H1 (cell line): ENCODE data around the gene HMGN3. TPM values are rescaled to one million over a fixed set of nuclear protein-coding genes. Genes with fewer than 3 reads are reported as not detected.

Source experiments
- CTCF ChIA-PET: fragments of 300-600 bp; sonication (Branson Sonifier 250); formaldehyde crosslinking; loops from one replicate; lab custom pipeline; 2021; ENCODE audit not compliant: partially characterized antibody; lab: Charles Lee
- POLR2A ChIA-PET: fragments of 300-600 bp; sonication (Branson Sonifier 250); formaldehyde crosslinking; loops from one replicate; lab custom pipeline; 2021; ENCODE audit warnings: inconsistent platforms; ENCODE audit not compliant: partially characterized antibody; lab: Charles Lee
- DNase-seq, 2 experiments: peaks; one replicate each; pipeline versions ENCODE4 v3.0.0 to v3.0.0-alpha.2; 2010 to 2022; ENCODE audit warnings: low spot score in 2 of 2, low read depth in 1 of 2, mixed read lengths in 1 of 2
- FAIRE-seq: peaks from 2 replicates; lab custom pipeline; 2011; peaks lifted over from hg19 to GRCh38; lab: Jason Lieb, UNC
- H2AFZ ChIP-seq: 2 replicates; pipeline ENCODE4 v1.8.1; 2012; ENCODE audit warnings: low read length, inconsistent platforms
- H2AK5ac ChIP-seq: 2 replicates; pipeline ENCODE4 v1.6.1; 2013; ENCODE audit warnings: low read depth, low read length
- H2BK120ac ChIP-seq: replicated peaks from 2 replicates; pipeline ENCODE3; 2013; ENCODE audit warnings: low read depth, low read length, inconsistent platforms
- H2BK12ac ChIP-seq: 2 replicates; pipeline ENCODE4 v1.6.1; 2013; ENCODE audit warnings: low read depth, low read length
- H2BK15ac ChIP-seq: 2 replicates; pipeline ENCODE4 v1.6.1; 2013; ENCODE audit warnings: low read length
- H2BK20ac ChIP-seq: 2 replicates; pipeline ENCODE4 v1.6.1; 2013; ENCODE audit warnings: low read length
- H2BK5ac ChIP-seq: 2 replicates; pipeline ENCODE4 v1.6.1; 2013; ENCODE audit warnings: low read depth, low read length
- H3K14ac ChIP-seq: 2 replicates; pipeline ENCODE4 v1.6.1; 2013; ENCODE audit warnings: inconsistent platforms; ENCODE audit not compliant: insufficient read length
- H3K18ac ChIP-seq: 2 replicates; pipeline ENCODE4 v1.6.1; 2013; ENCODE audit warnings: low read length; ENCODE audit errors: extremely low read depth
- H3K23ac ChIP-seq: 2 replicates; pipeline ENCODE4 v1.6.1; 2013; ENCODE audit warnings: inconsistent platforms; ENCODE audit not compliant: insufficient read length
- H3K23me2 ChIP-seq: 2 replicates; pipeline ENCODE4 v1.6.1; 2013; ENCODE audit warnings: low read depth, low read length
- H3K27ac ChIP-seq: 2 replicates; pipeline ENCODE4 v1.6.1; 2011; ENCODE audit warnings: low read depth, low read length, inconsistent platforms
- H3K27me3 ChIP-seq, 4 experiments: replicated peaks in 1 of 4; 1 replicate in 1 of 4; 2 replicates in 3 of 4; pipeline versions ENCODE4 v1.6.1 to v1.8.1; 2011 to 2013; ENCODE audit warnings: low read length in 3 of 4, mild to moderate bottlenecking in 3 of 4, inconsistent platforms in 2 of 4, mixed read lengths in 2 of 4, moderate library complexity in 1 of 4; ENCODE audit not compliant: control insufficient read depth in 3 of 4, insufficient read depth in 3 of 4; ENCODE audit errors: extremely low read depth in 1 of 4
- H3K36me3 ChIP-seq, 4 experiments: 2 replicates each; pipeline versions ENCODE4 v1.6.1 to v1.8.1; 2011 to 2013; ENCODE audit warnings: mild to moderate bottlenecking in 4 of 4, low read length in 3 of 4, moderate library complexity in 2 of 4, control low read depth in 1 of 4, inconsistent platforms in 1 of 4; ENCODE audit not compliant: insufficient read depth in 4 of 4, control insufficient read depth in 2 of 4
- H3K4ac ChIP-seq: replicated peaks from 2 replicates; pipeline ENCODE3; 2013; ENCODE audit warnings: low read length, low read depth, mixed read lengths, inconsistent platforms; ENCODE audit not compliant: insufficient read length
- H3K4me1 ChIP-seq, 4 experiments: replicated peaks in 1 of 4; 1 replicate in 1 of 4; 2 replicates in 3 of 4; pipeline versions ENCODE4 v1.6.1 to v1.8.1; 2011 to 2013; ENCODE audit warnings: low read length in 3 of 4, inconsistent platforms in 2 of 4, mixed read lengths in 1 of 4; ENCODE audit not compliant: insufficient read depth in 4 of 4, control insufficient read depth in 3 of 4
- H3K4me2 ChIP-seq, 2 experiments: 2 replicates each; pipeline versions ENCODE4 v1.6.1 to v1.8.1; 2011 to 2013; ENCODE audit warnings: low read depth in 2 of 2, low read length in 2 of 2, control low read depth in 1 of 2, inconsistent platforms in 1 of 2, mild to moderate bottlenecking in 1 of 2; ENCODE audit not compliant: insufficient read depth in 1 of 2
- H3K4me3 ChIP-seq, 4 experiments: fragments of 200-600, 300-600 bp in 1 of 4; sonication (generic), shearing (Covaris generic), sonication (Bioruptor Twin) in 1 of 4; 2 replicates each; pipeline versions ENCODE4 v1.5.1 to v1.8.1; 2011 to 2016; ENCODE audit warnings: low read length in 4 of 4, low read depth in 3 of 4, control low read depth in 2 of 4, inconsistent platforms in 2 of 4, mild to moderate bottlenecking in 2 of 4, mixed read lengths in 1 of 4, moderate library complexity in 1 of 4; ENCODE audit not compliant: insufficient read depth in 2 of 4; ENCODE audit errors: extremely low read depth in 1 of 4
- H3K56ac ChIP-seq: replicated peaks from 2 replicates; pipeline ENCODE3; 2013; ENCODE audit warnings: low read depth, mild to moderate bottlenecking, mixed read lengths, low read length, inconsistent platforms; ENCODE audit not compliant: insufficient read length
- H3K79me1 ChIP-seq: 2 replicates; pipeline ENCODE4 v1.6.1; 2013; ENCODE audit warnings: low read depth, low read length, control low read depth
- H3K79me2 ChIP-seq, 2 experiments: 2 replicates each; pipeline versions ENCODE4 v1.6.1 to v1.8.1; 2012 to 2013; ENCODE audit warnings: low read length in 2 of 2, mild to moderate bottlenecking in 2 of 2, inconsistent platforms in 1 of 2; ENCODE audit not compliant: insufficient read depth in 2 of 2, control insufficient read depth in 1 of 2
- H3K9ac ChIP-seq, 4 experiments: replicated peaks in 1 of 4; 1 replicate in 1 of 4; 2 replicates in 3 of 4; pipeline versions ENCODE4 v1.6.1 to v1.8.1; 2011 to 2013; ENCODE audit warnings: low read depth in 3 of 4, low read length in 3 of 4, control low read depth in 2 of 4, mild to moderate bottlenecking in 2 of 4, moderate library complexity in 2 of 4, inconsistent platforms in 1 of 4; ENCODE audit errors: extremely low read depth in 1 of 4
- H3K9me3 ChIP-seq, 2 experiments: 2 replicates each; pipeline versions ENCODE4 v1.6.1 to v1.8.1; 2012 to 2013; ENCODE audit warnings: mild to moderate bottlenecking in 2 of 2, moderate library complexity in 2 of 2, control low read depth in 1 of 2, inconsistent platforms in 1 of 2, low read depth in 1 of 2, low read length in 1 of 2, mixed read lengths in 1 of 2; ENCODE audit not compliant: insufficient read depth in 2 of 2
- H4K20me1 ChIP-seq, 2 experiments: replicated peaks in 1 of 2; 2 replicates each; pipeline versions ENCODE3 to v1.8.1; 2011 to 2013; ENCODE audit warnings: inconsistent platforms in 2 of 2, low read length in 2 of 2, mild to moderate bottlenecking in 1 of 2; ENCODE audit not compliant: insufficient read depth in 2 of 2, control insufficient read depth in 1 of 2
- H4K5ac ChIP-seq: 2 replicates; pipeline ENCODE4 v1.6.1; 2013; ENCODE audit warnings: low read length, low read depth, mixed read lengths, inconsistent platforms; ENCODE audit not compliant: insufficient read length
- H4K8ac ChIP-seq: 2 replicates; pipeline ENCODE4 v1.8.0; 2013; ENCODE audit warnings: mild to moderate bottlenecking, moderate library complexity, low read length, inconsistent platforms; ENCODE audit not compliant: insufficient read depth; ENCODE audit errors: extremely low read depth
- H4K91ac ChIP-seq: replicated peaks from 2 replicates; pipeline ENCODE3; 2013; ENCODE audit warnings: low read length, mixed read lengths, inconsistent platforms; ENCODE audit not compliant: insufficient read length
- CHD1 ChIP-seq: IDR thresholded peaks from 2 replicates; pipeline ENCODE4 v1.6.1; 2012; ENCODE audit warnings: low read depth, low read length, improper control_type of control experiment
- CTCF ChIP-seq, 3 experiments: IDR thresholded peaks; 1 replicate in 2 of 3; 2 replicates in 1 of 3; pipeline versions ENCODE4 v1.5.1 to v1.6.1; 2011; ENCODE audit warnings: low read length in 3 of 3, mild to moderate bottlenecking in 3 of 3, inconsistent platforms in 2 of 3, low read depth in 1 of 3, moderate library complexity in 1 of 3; ENCODE audit not compliant: insufficient read depth in 1 of 3; ENCODE audit errors: control extremely low read depth in 1 of 3
- E2F6 ChIP-seq: IDR thresholded peaks from 2 replicates; pipeline ENCODE4 v1.6.1; 2012; ENCODE audit warnings: inconsistent platforms
- FOSL1 ChIP-seq: IDR thresholded peaks from 2 replicates; pipeline ENCODE4 v1.6.1; 2011; ENCODE audit warnings: mild to moderate bottlenecking, low read depth, low read length, moderate library complexity; ENCODE audit not compliant: insufficient read depth
- HDAC6 ChIP-seq: IDR thresholded peaks from one replicate; pipeline ENCODE4 v1.7.1; 2012; ENCODE audit warnings: low read depth, mild to moderate bottlenecking, inconsistent platforms, low read length, moderate library complexity
- KDM4A ChIP-seq: IDR thresholded peaks from one replicate; pipeline ENCODE4 v1.7.1; 2012; ENCODE audit warnings: low read depth, mild to moderate bottlenecking, moderate library complexity, low read length, inconsistent platforms; ENCODE audit not compliant: severe bottlenecking
- MAX ChIP-seq: IDR thresholded peaks from 2 replicates; pipeline ENCODE4 v1.6.1; 2012; ENCODE audit warnings: inconsistent platforms
- NANOG ChIP-seq: IDR thresholded peaks from 2 replicates; pipeline ENCODE4 v1.6.1; 2011; ENCODE audit warnings: low read length, low read depth, mild to moderate bottlenecking, inconsistent platforms; ENCODE audit not compliant: insufficient read depth, poor library complexity, severe bottlenecking
- SUZ12 ChIP-seq: fragments of 200-600 bp; sonication (generic); IDR thresholded peaks from 2 replicates; pipeline ENCODE4 v1.6.1; 2012; ENCODE audit warnings: mild to moderate bottlenecking, inconsistent platforms, low read length, moderate library complexity, mixed read lengths
- TAF7 ChIP-seq: optimal IDR thresholded peaks from 2 replicates; pipeline ENCODE3; 2011; ENCODE audit warnings: low read depth, mild to moderate bottlenecking, inconsistent platforms, low read length, moderate library complexity, borderline replicate concordance
- WGBS, 2 experiments: shearing (Covaris generic) in 1 of 2; methylation state at CpG; one replicate each; pipeline versions ENCODE4 v1.1.6 to v1.1.7; 2013 to 2015; ENCODE audit warnings: low lambda C conversion rate in 2 of 2, mixed read lengths in 2 of 2, inconsistent platforms in 1 of 2, low coverage in 1 of 2, missing lambda C conversion rate in 1 of 2; ENCODE audit not compliant: insufficient replicate concordance in 2 of 2, insufficient coverage in 1 of 2, insufficient read length in 1 of 2; ENCODE audit errors: extremely low coverage in 1 of 2, missing lambda C conversion rate in 1 of 2; 5-methylcytosine and 5-hydroxymethylcytosine counted together
- polyA plus RNA-seq, 7 experiments: library from polyadenylated mRNA; depleted of rRNA in 3 of 7; stranded (reverse) in 5 of 7; unstranded in 2 of 7; fragments of >200 nt in 5 of 7; fragments of 200-250 nt in 2 of 7; gene quantifications; 1 replicate in 5 of 7; 2 replicates in 1 of 7; 4 replicates in 1 of 7; pipeline versions ENCODE4 v1.2.1 to v1.2.3, GENCODE V29; 2011 to 2013; ENCODE audit warnings: missing spikeins in 2 of 7, mixed read lengths in 2 of 7
- total RNA-seq: library from RNA; stranded (reverse); fragmentation: NEBNext Ultra II Directional; extraction: Animal tissue kit (Norgen Biotek cat#: 25700); gene quantifications from 2 replicates; pipeline ENCODE4 v1.2.1, GENCODE V29; 2021

Gene HMGN3
- total and polyA plus RNA-seq, 2 of the 8 experiments (the other 6 are each of a cell fraction or from before 2014, with no cell fraction given) = 84.4 to 167 TPM

- Histone ChIP-seq H3K79me2 (no peaks in the 10 kb centered on the region), H3K18ac (no peak overlapping the region), H2BK20ac (no peak overlapping the region), H3K4me1 (0 out of 7 replicates have a peak, but pooled peaks cover 0 to 2% (median 0%) of the 10 kb centered on the region in 4 experiments), H4K20me1 (no peaks in the 10 kb centered on the region), H3K9ac (no peak overlapping the region), H3K4me2 (no peak overlapping the region), H3K36me3 (peaks cover 3 to 36% (median 20%) of the 10 kb centered on the region in 4 experiments), H4K8ac (no peak overlapping the region), H3K4me3 (no peak overlapping the region), H3K9me3 (no peaks in the 10 kb centered on the region), H4K91ac (no peak overlapping the region), H3K27ac (no peak overlapping the region), H3K23ac (no peak overlapping the region), H3K79me1 (no peaks in the 10 kb centered on the region), H3K4ac (no peak overlapping the region), H3K23me2 (no peaks in the 10 kb centered on the region), H2BK5ac (no peak overlapping the region), H4K5ac (no peak overlapping the region), H3K14ac (no peak overlapping the region), H3K56ac (no peak overlapping the region), H2AFZ (no peak overlapping the region), H2BK12ac (no peak overlapping the region), H2AK5ac (no peak overlapping the region), H2BK15ac (no peak overlapping the region), H3K27me3 (no peaks in the 10 kb centered on the region), H2BK120ac (no peak overlapping the region)
- CTCF ChIA-PET = no interaction called here
- no peak for DNase-seq
- 91% methylated on average over 3 of the region's 3 CpGs; no CpG with 5 or more reads in 1 of the 2 experiments for WGBS, 2 experiments
- no peak for FAIRE-seq
- POLR2A ChIA-PET = no interaction called here
- TF ChIP-seq TAF7 (no peak), FOSL1 (no peak), NANOG (no peak), HDAC6 (no peak), MAX (no peak), SUZ12 (no peak), CTCF (IDR thresholded peaks at IDR 0.05; ENCODE audit: control extremely low read depth in 1 of 3, insufficient read depth in 1 of 3, low read depth in 1 of 3, low read length in 3 of 3) (no peak), KDM4A (no peak), CHD1 (no peak), E2F6 (no peak)
These were observed 32.5 kb downstream of the HMGN3 start for GRCh38 chr6:79201983-79202382.
